Upper lobe of left lung (tissue), 4 donors: ENCODE measurements around the gene CADM1.

Source experiments
- CTCF ChIP-seq, 6 experiments: fragments of 450-650 bp in 4 of 6; fragments of 200-600 bp in 2 of 6; sonication (generic) in 2 of 6; IDR thresholded peaks; one replicate each; pipeline ENCODE4 v1.5.1; 2016 to 2019; ENCODE audit warnings: antibody characterized with exemption in 6 of 6
- POLR2AphosphoS5 ChIP-seq, 2 donors: sonication (generic); formaldehyde crosslinking; IDR thresholded peaks; one replicate each; pipeline ENCODE4 v1.5.1; 2017; ENCODE audit warnings: antibody characterized with exemption in 2 of 2

- no peak for TF ChIP-seq CTCF (IDR thresholded peaks at IDR 0.05)
- no peak for TF ChIP-seq POLR2AphosphoS5 (IDR thresholded peaks at IDR 0.05)
Observed at GRCh38 chr11:115127790-115128189, 376.4 kb downstream of the CADM1 start.
